IMR-90 (cell line): Measurements from ENCODE around the gene ELL3. TPM values are rescaled to one million over a fixed set of nuclear protein-coding genes. Genes with fewer than 3 reads are reported as not detected.

Experiments
- ATAC-seq: fragments of 200-7000 bp; cut with Tn5 transposase; 2 replicates; pipeline ENCODE4 v1.9.1; 2020; ENCODE audit warnings: low read depth, mild to moderate bottlenecking, moderate library complexity
- BruUV-seq: library from RNA; stranded (reverse); fragments of 400-500 nt; replicated peaks from 2 replicates; lab custom pipeline; 2021; lab: Mats Ljungman, UMichigan
- CTCF ChIA-PET: fragments of 300-600 bp; formaldehyde crosslinking; extraction: SDS; loops from one replicate; lab custom pipeline; 2021; ENCODE audit warnings: antibody characterized with exemption; lab: Yijun Ruan, JAX
- POLR2A ChIA-PET: fragments of 300-600 bp; sonication (Branson Sonifier 250); formaldehyde crosslinking; loops from one replicate; lab custom pipeline; 2022; ENCODE audit warnings: antibody characterized with exemption; ENCODE audit not compliant: unreplicated experiment; lab: Charles Lee
- DNase-seq: peaks from one replicate; pipeline ENCODE4 v3.0.0; 2013
- H2AFZ ChIP-seq: replicated peaks from 2 replicates; pipeline ENCODE3; 2013; ENCODE audit warnings: low read length, mild to moderate bottlenecking; ENCODE audit not compliant: poor library complexity
- H2AK5ac ChIP-seq: 2 replicates; pipeline ENCODE4 v1.6.1; 2013; ENCODE audit warnings: low read depth, low read length, inconsistent platforms
- H2AK9ac ChIP-seq: replicated peaks from 2 replicates; pipeline ENCODE3; 2013; ENCODE audit warnings: mild to moderate bottlenecking, low read depth, low read length, moderate library complexity; ENCODE audit not compliant: poor library complexity
- H2BK120ac ChIP-seq: 2 replicates; pipeline ENCODE4 v1.6.1; 2013; ENCODE audit warnings: low read depth, low read length, inconsistent platforms
- H2BK15ac ChIP-seq: 3 replicates; pipeline ENCODE4 v1.6.1; 2013; ENCODE audit warnings: low read depth, low read length, inconsistent platforms
- H2BK20ac ChIP-seq: 2 replicates; pipeline ENCODE4 v1.6.1; 2013; ENCODE audit warnings: low read depth, mild to moderate bottlenecking, inconsistent platforms, low read length, moderate library complexity
- H2BK5ac ChIP-seq: 2 replicates; pipeline ENCODE4 v1.6.1; 2013; ENCODE audit warnings: mild to moderate bottlenecking, low read depth, low read length, inconsistent platforms; ENCODE audit not compliant: poor library complexity, severe bottlenecking
- H3K14ac ChIP-seq: replicated peaks from 2 replicates; pipeline ENCODE4 v1.6.1; 2013; ENCODE audit warnings: low read depth, low read length, inconsistent platforms
- H3K18ac ChIP-seq: 2 replicates; pipeline ENCODE4 v1.6.1; 2013; ENCODE audit warnings: low read depth, low read length, control low read depth
- H3K23ac ChIP-seq: 2 replicates; pipeline ENCODE4 v1.6.1; 2013; ENCODE audit warnings: low read depth, low read length, inconsistent platforms
- H3K27ac ChIP-seq: 2 replicates; pipeline ENCODE4 v1.5.1; 2013; ENCODE audit warnings: mild to moderate bottlenecking, control low read depth, low read length; ENCODE audit not compliant: insufficient read depth
- H3K27me3 ChIP-seq: 2 replicates; pipeline ENCODE4 v1.6.1; 2013; ENCODE audit warnings: low read length; ENCODE audit not compliant: control insufficient read depth, insufficient read depth
- H3K36me3 ChIP-seq: 2 replicates; pipeline ENCODE4 v1.6.1; 2013; ENCODE audit warnings: low read length, mixed read lengths; ENCODE audit not compliant: control insufficient read depth, insufficient read depth
- H3K4ac ChIP-seq: 2 replicates; pipeline ENCODE4 v1.6.1; 2013; ENCODE audit warnings: low read depth, low read length, inconsistent platforms
- H3K4me1 ChIP-seq: 2 replicates; pipeline ENCODE4 v1.6.1; 2013; ENCODE audit warnings: low read length, mixed read lengths; ENCODE audit not compliant: control insufficient read depth, insufficient read depth
- H3K4me2 ChIP-seq: 2 replicates; pipeline ENCODE4 v1.6.1; 2013; ENCODE audit warnings: low read depth, mild to moderate bottlenecking, control low read depth, low read length, moderate library complexity
- H3K4me3 ChIP-seq: 2 replicates; pipeline ENCODE4 v1.5.1; 2013; ENCODE audit warnings: low read depth, mild to moderate bottlenecking, control low read depth, low read length, moderate library complexity; ENCODE audit not compliant: insufficient read depth
- H3K56ac ChIP-seq: 2 replicates; pipeline ENCODE4 v1.6.1; 2013; ENCODE audit warnings: low read length, inconsistent platforms; ENCODE audit not compliant: insufficient read depth; ENCODE audit errors: extremely low read depth
- H3K79me1 ChIP-seq, 2 experiments: 2 replicates each; pipeline ENCODE4 v1.6.1; 2013; ENCODE audit warnings: low read length in 2 of 2, inconsistent platforms in 1 of 2, low read depth in 1 of 2
- H3K9ac ChIP-seq: 2 replicates; pipeline ENCODE4 v1.6.1; 2013; ENCODE audit warnings: low read depth, low read length, control low read depth
- H3K9me1 ChIP-seq: 2 replicates; pipeline ENCODE4 v1.6.1; 2013; ENCODE audit warnings: low read length, inconsistent platforms; ENCODE audit not compliant: insufficient read depth
- H3K9me3 ChIP-seq: 2 replicates; pipeline ENCODE4 v1.6.1; 2013; ENCODE audit warnings: low read length; ENCODE audit not compliant: control insufficient read depth, insufficient read depth
- H4K20me1 ChIP-seq: 2 replicates; pipeline ENCODE4 v1.6.1; 2013; ENCODE audit warnings: low read length, inconsistent platforms; ENCODE audit not compliant: insufficient read depth
- H4K5ac ChIP-seq: 2 replicates; pipeline ENCODE4 v1.6.1; 2013; ENCODE audit warnings: mild to moderate bottlenecking, low read depth, low read length, control low read depth
- H4K8ac ChIP-seq, 2 experiments: 2 replicates each; pipeline ENCODE4 v1.6.1; 2013; ENCODE audit warnings: low read depth in 2 of 2, low read length in 2 of 2, control low read depth in 1 of 2, inconsistent platforms in 1 of 2
- H4K91ac ChIP-seq: 2 replicates; pipeline ENCODE4 v1.6.1; 2013; ENCODE audit warnings: low read depth, low read length, inconsistent platforms; ENCODE audit not compliant: insufficient read depth
- BHLHE40 ChIP-seq: fragments of 150-350 bp; IDR thresholded peaks from 2 replicates; pipeline ENCODE4 v1.6.1; 2016; ENCODE audit warnings: mild to moderate bottlenecking, low read depth, low read length
- CHD1 ChIP-seq: IDR thresholded peaks from 2 replicates; pipeline ENCODE4 v1.6.1; 2012; ENCODE audit warnings: low read depth, low read length, improper control_type of control experiment
- CTCF ChIP-seq: conservative IDR thresholded peaks from 2 replicates; pipeline ENCODE4 v1.5.1; 2012; ENCODE audit warnings: mild to moderate bottlenecking, low read depth, low read length, improper control_type of control experiment
- ELK1 ChIP-seq: fragments of 150-350 bp; IDR thresholded peaks from 2 replicates; pipeline ENCODE4 v1.6.1; 2016; ENCODE audit warnings: low read depth, mild to moderate bottlenecking, low read length, moderate library complexity, borderline replicate concordance
- MAFK ChIP-seq: IDR thresholded peaks from 2 replicates; pipeline ENCODE4 v1.6.1; 2012; ENCODE audit warnings: low read depth, low read length, improper control_type of control experiment
- MAZ ChIP-seq: IDR thresholded peaks from 2 replicates; pipeline ENCODE4 v1.6.1; 2012; ENCODE audit warnings: low read depth, mild to moderate bottlenecking, low read length, improper control_type of control experiment, moderate library complexity, borderline replicate concordance
- NFE2L2 ChIP-seq: fragments of 150-350 bp; IDR thresholded peaks from 2 replicates; pipeline ENCODE4 v1.6.1; 2016; ENCODE audit warnings: low read depth, mild to moderate bottlenecking, low read length
- POLR2A ChIP-seq: IDR thresholded peaks from 2 replicates; pipeline ENCODE4 v1.6.1; 2012; ENCODE audit warnings: mild to moderate bottlenecking, low read depth, low read length
- RAD21 ChIP-seq: IDR thresholded peaks from 2 replicates; pipeline ENCODE4 v1.6.1; 2012; ENCODE audit warnings: low read length, improper control_type of control experiment
- RCOR1 ChIP-seq: IDR thresholded peaks from 2 replicates; pipeline ENCODE4 v1.6.1; 2012; ENCODE audit warnings: mild to moderate bottlenecking, low read length, improper control_type of control experiment; ENCODE audit not compliant: insufficient replicate concordance
- RFX5 ChIP-seq: IDR thresholded peaks from 2 replicates; pipeline ENCODE4 v1.8.0; 2012; ENCODE audit warnings: low read depth, mild to moderate bottlenecking, low read length, moderate library complexity
- SMC3 ChIP-seq: fragments of 150-350 bp; IDR thresholded peaks from 2 replicates; pipeline ENCODE4 v1.6.1; 2016; ENCODE audit warnings: low read depth, mild to moderate bottlenecking, antibody characterized with exemption, low read length, moderate library complexity
- USF2 ChIP-seq: fragments of 150-350 bp; IDR thresholded peaks from 2 replicates; pipeline ENCODE4 v1.6.1; 2017; ENCODE audit warnings: mild to moderate bottlenecking, antibody characterized with exemption, low read length, low read depth
- WGBS, 2 experiments: methylation state at CpG; one replicate each; pipeline versions ENCODE4 v1.1.5 to v1.1.7; 2013; ENCODE audit warnings: missing lambda C conversion rate in 2 of 2; ENCODE audit not compliant: insufficient read length in 1 of 2; ENCODE audit errors: extremely low coverage in 2 of 2; 5-methylcytosine and 5-hydroxymethylcytosine counted together
- dilution Hi-C: fragments of 300-500 bp; cut with HindIII; formaldehyde crosslinking; loops from one replicate; pipeline ENCODE4 v1.14.3; 2018; ENCODE audit warnings: low sequenced_read_pairs; ENCODE audit not compliant: unreplicated experiment
- in situ Hi-C: fragments of 300-500 bp; cut with MboI; formaldehyde crosslinking; loops from 3 replicates; pipeline ENCODE4 v1.14.3; 2019; ENCODE audit warnings: low sequenced_read_pairs, inconsistent platforms, mixed read lengths
- intact Hi-C: fragments of 100-400 bp; cut with micrococcal nuclease; formaldehyde crosslinking; loops from 2 replicates; pipeline ENCODE4 v1.10.0; 2022
- polyA plus RNA-seq, 3 experiments: library from polyadenylated mRNA; depleted of rRNA; stranded (reverse); fragments of >200 nt; gene quantifications; 2 replicates each; pipeline ENCODE4 v1.2.3, GENCODE V29; 2012; ENCODE audit warnings: low replicate concordance in 1 of 3
- total RNA-seq: library from RNA; depleted of rRNA; stranded (reverse); fragments of >200 nt; gene quantifications from 2 replicates; pipeline ENCODE4 v1.2.3, GENCODE V29; 2012

ELL3 gene
- total and polyA plus RNA-seq, 2 of the 4 experiments (the other 2 are of a cell fraction) = 1.2 to 1.6 TPM

GRCh38 chr15:43777267-43777914 is 625 bp upstream of the ELL3 start:
- ChIA-PET POLR2A (interaction anchor here (0.6 kb wide), 1 partner anchor 17 kb away, joined by 7 read pairs; no protein-coding TSS in a partner anchor), CTCF (interaction anchor here (0.8 to 1.0 kb wide), 5 partner anchors 8 to 15 kb away, joined by 3 to 5 read pairs (median 3); partner anchors contain the start of gene SERF2)
- 4% methylated on average over 4 of the region's 31 CpGs; no CpG with 5 or more reads in 1 of the 2 experiments for WGBS, 2 experiments
- peak overlapping the region; percentile 97 for H3K4me2 ChIP-seq
- no peaks in the 10 kb centered on the region for H3K9me3 ChIP-seq
- H3K79me1 ChIP-seq = peaks cover 0 to 6% of the 10 kb centered on the region in 2 experiments; a peak in 1 of 4 replicates
- H4K5ac ChIP-seq = peak overlapping the region; percentile 84; the same call in 1 of the 2 replicates
- peak overlapping the region; percentile 83 for H3K14ac ChIP-seq
- H2BK120ac ChIP-seq = peak overlapping the region; percentile 78
- H2BK5ac ChIP-seq = peak overlapping the region; percentile 69
- intact Hi-C loops = loop anchor here (10.0 kb wide), 1 partner anchor 263 kb away; the partner anchor contains the start of gene MAP1A
- peak overlapping the region; percentile 56 for H3K27ac ChIP-seq
- H2BK20ac ChIP-seq = no peak overlapping the region
- H4K20me1 ChIP-seq = no peaks in the 10 kb centered on the region; the same call in 1 of the 2 replicates
- BruUV-seq = no TSS peak
- no peak overlapping the region; the same call in 1 of the 2 replicates for H2AK5ac ChIP-seq
- 0 out of 2 replicates have a peak, but pooled peaks cover 4% of the 10 kb centered on the region for H3K9me1 ChIP-seq
- H3K4ac ChIP-seq = peak overlapping the region; percentile 70; the same call in 1 of the 2 replicates
- H3K18ac ChIP-seq = 0 out of 2 replicates have a peak overlapping the region, but pooled peaks have one; percentile 7
- in situ Hi-C loops = no loop called here
- DNase-seq = peak; percentile 55
- peak overlapping the region; percentile 61 for H3K9ac ChIP-seq
- dilution Hi-C loops = no loop called here
- peak overlapping the region; percentile 20 to 90; a peak in 3 of 4 replicates for H4K8ac ChIP-seq
- H3K56ac ChIP-seq = peak overlapping the region; percentile 86
- H3K36me3 ChIP-seq = peaks cover 8% of the 10 kb centered on the region
- no peaks in the 10 kb centered on the region for H3K27me3 ChIP-seq
- H2AK9ac ChIP-seq = peak overlapping the region; percentile 84
- H2AFZ ChIP-seq = peak overlapping the region; percentile 96
- peak; percentile 88 for ATAC-seq
- no peak overlapping the region; the same call in 1 of the 2 replicates for H4K91ac ChIP-seq
- peak overlapping the region; percentile 31; the same call in 1 of the 3 replicates for H2BK15ac ChIP-seq
- H3K4me1 ChIP-seq = peaks cover 5% of the 10 kb centered on the region; the same call in 1 of the 2 replicates
- H3K23ac ChIP-seq = peak overlapping the region; percentile 78
- peak overlapping the region; percentile 74 for H3K4me3 ChIP-seq
- TF ChIP-seq MAFK = no peak
- no peak for TF ChIP-seq BHLHE40
- peak; percentile 51; the same call in 1 of the 2 replicates for TF ChIP-seq MAZ
- no peak for TF ChIP-seq USF2
- no peak for TF ChIP-seq CHD1
- peak; percentile 69 for TF ChIP-seq CTCF
- TF ChIP-seq ELK1 = no peak
- TF ChIP-seq RFX5 = no peak
- no peak for TF ChIP-seq NFE2L2
- no peak for TF ChIP-seq SMC3
- peak; percentile 34 for TF ChIP-seq RAD21
- no peak for TF ChIP-seq POLR2A
- no peak for TF ChIP-seq RCOR1
